Erythroblast (primary cell): Measurements from ENCODE around the gene FRS2.

Source experiments
- DNase-seq, 2 experiments: peaks; one replicate each; lab custom pipeline; 2025; lab: John Stamatoyannopoulos, UW
- GATA1 ChIP-seq: IDR thresholded peaks from 2 replicates; pipeline ENCODE4 v1.6.1; 2011; ENCODE audit warnings: low read depth, mild to moderate bottlenecking, control low read depth, low read length, moderate library complexity
- POLR2A ChIP-seq: IDR thresholded peaks from 2 replicates; pipeline ENCODE4 v1.6.1; 2011; ENCODE audit warnings: mild to moderate bottlenecking, low read length

The FRS2 gene

DNA sequence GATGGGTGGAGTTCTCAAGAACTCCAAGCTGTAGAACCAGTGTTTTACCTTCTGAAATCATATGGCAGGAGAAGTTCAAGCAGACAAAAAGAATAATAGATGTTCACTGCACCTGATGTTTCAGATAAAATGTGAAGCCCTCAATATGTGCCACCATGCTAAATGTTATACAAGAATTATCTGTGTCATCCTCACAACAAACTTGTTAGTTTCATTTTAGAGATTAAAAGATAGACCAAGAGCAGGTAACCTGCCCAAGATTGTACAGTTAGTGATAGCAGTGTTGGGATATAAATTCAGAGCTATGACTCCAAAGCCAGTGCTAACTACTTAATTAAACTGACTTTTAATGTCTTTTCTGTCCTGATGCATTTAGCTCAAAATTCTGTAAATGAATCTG lies 44.7 kb downstream of the FRS2 start:
- no peak for DNase-seq
- TF ChIP-seq POLR2A, result no peak
- no peak for TF ChIP-seq GATA1

DNA sequence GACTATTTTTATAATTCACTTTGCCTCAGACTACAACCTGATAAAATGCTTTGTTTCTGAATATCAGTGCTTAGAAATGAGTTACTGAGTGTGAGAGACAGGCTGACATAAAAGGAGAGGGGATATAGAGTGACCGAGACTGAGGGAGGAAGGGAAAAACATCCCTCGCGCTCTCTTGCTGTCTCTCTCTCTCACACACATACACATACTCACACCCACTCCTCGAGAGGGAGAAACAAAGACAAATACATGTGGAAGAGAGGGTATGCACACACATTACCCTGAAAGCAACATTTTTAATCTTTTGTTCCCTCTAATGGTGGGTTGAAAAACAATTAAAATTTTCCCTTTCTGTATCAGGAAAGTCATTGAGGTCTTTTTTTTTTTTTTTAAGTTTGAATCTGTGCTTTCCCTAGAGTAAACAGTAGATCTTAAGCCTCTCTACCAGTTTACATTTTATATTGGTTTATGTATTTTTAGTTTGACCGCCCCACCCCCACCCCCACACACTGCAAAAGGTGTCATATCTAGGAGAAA lies 45.3 kb downstream of the FRS2 start:
- no peak for DNase-seq
- no peak for TF ChIP-seq POLR2A
- no peak for TF ChIP-seq GATA1

DNA sequence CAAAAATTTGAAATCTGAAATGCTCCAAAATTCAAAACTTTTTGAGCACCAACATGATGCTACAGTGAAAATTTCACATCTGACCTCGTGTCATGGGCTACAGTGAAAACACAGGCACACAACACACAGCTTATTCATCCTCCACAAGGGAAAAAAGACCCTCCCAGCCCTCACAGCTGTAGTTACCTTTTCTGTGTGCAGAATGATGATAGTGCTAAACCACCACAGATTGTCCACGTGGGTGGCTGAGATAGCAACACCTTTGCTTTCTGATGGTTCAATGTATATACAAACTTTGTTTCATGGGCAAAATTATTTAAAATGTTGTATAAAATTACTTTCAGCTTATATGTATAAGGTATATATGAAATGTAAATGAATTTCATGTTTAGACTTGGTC lies 46.8 kb downstream of the FRS2 start:
- no peak for DNase-seq
- no peak for TF ChIP-seq GATA1
- TF ChIP-seq POLR2A, result no peak

DNA sequence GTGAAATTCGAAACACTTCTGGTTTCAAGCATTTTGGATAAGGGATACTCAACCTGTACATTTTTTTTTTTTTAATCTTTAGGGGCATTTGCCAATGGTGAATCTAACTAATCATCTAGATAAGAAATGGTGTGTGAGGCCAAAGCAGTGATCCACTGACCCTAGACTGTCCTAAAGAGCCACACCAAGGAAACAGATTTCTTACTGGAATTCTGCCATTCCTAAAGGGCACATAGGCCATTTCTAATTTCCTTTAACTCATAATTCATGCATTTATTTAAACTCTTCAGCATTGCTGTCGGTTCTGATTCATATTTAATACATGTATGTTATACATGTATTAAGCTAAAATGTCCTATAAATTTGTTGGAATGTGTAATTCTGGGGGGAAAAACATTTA lies 47.2 kb downstream of the FRS2 start:
- DNase-seq, result no peak
- TF ChIP-seq POLR2A (no peak), GATA1 (no peak)

DNA sequence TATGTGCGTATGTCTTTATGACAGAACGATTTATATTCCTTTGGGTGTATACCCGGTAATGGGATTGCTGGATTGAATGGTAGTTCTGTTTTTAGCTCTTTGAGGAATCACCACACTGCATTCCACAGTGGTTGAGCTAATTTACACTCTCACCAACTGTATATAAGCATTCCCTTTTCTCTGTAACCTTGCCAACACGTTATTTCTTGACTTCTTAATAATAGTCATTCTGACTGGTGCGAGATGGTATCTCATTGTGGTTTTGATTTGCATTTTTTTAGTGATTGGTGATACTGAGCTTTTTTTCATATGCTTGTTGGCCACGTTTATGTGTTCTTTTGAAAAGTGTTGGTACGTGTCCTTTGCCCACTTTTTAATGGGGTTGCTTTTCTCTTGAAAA lies 49.7 kb downstream of the FRS2 start:
- TF ChIP-seq POLR2A, result no peak
- no peak for TF ChIP-seq GATA1
- DNase-seq, result no peak

DNA sequence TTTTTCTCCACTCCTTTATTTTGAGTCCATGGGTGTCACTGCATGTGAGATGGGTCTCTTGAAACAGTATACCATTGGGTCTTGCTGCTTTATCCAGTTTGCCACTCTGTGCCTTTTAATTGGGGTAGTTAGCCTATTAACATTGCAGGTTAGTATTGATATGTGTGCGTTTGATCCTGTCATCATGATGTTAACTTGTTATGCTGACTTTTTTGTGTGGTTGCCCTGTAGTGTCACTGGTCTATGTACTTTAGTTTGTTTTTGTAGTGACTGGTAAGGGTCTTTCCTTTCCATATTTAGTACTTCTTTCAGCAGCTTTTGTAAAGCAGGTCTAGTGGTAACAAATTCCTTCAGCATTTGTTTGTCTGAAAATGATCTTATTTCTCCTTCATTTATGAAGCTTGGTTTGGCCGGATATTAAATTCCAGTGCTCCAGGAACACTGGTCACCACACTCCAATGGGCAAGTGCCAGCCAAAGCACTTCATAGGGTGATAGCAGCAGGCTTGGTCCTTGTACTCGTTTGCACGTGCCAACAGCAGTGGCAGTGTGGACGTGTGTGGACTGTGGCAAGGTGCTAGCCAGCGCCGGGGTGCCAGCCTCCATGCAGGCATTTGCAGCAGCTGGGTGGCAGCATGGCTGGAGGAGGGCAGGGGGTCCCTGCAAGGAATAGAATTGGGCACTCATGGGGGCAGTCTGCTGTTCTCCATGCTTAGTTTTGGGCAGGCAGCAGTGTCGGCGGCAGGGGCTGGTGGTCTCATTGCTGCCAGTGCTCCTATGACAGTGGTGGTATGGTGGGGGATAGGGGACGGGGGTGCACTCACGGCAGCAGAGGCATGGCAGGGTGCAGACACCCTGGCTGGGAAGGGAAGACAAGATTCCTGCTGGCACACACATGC lies 53.5 kb downstream of the FRS2 start:
- DNase-seq, result no peak
- no peak for TF ChIP-seq GATA1

DNA sequence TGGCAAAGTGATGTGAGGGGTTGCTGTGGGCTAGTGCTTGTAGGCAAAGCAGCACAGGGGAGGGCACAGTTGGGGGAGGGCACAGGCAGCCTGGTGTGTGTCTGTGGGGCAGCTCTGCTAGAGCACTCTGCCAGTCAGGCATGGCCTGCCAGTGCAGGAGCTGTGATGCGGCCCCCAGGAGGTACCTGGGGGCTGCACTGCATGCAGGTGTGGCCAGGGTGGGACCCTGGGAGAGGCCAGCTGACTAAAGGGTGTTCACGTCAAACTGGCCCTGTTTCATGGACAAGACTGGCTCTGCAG lies 54.1 kb downstream of the FRS2 start:
- TF ChIP-seq GATA1, result no peak
- no peak for TF ChIP-seq POLR2A
- DNase-seq, result no peak

DNA sequence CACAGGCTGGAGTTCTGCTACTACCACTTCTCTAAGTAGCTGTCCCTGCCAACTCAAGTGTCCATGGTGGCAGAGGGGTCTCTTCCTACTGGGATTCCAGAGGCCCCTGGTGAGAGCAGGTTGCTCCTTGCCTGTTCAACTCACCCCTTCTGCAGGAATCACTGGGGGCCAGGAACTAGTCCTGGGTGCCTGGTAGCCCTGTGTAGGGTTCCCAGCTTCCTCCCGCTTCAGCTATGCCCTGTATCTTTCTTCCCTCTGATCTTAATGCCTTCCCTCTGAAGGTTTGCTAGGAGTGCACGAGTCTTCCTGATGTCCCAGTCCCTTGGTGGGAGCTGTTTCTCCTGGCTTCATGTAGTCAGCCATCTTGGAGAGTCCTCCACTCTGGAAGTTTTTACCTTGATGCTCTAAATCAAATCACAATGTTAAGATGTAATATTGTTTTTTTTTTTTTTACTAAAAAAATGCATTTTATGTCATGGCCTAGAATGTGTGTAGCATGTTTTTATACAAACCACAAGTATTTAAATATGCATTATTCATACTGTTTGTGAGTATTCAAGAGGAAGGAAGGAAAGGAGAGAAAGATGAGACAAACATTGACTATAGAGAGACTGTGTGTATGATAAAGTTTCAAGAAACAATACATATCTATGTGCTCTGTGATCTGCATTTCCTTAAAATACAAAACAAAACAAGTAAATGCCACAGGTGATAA lies 54.7 kb downstream of the FRS2 start:
- DNase-seq, result no peak
- no peak for TF ChIP-seq GATA1
- TF ChIP-seq POLR2A, result no peak

DNA sequence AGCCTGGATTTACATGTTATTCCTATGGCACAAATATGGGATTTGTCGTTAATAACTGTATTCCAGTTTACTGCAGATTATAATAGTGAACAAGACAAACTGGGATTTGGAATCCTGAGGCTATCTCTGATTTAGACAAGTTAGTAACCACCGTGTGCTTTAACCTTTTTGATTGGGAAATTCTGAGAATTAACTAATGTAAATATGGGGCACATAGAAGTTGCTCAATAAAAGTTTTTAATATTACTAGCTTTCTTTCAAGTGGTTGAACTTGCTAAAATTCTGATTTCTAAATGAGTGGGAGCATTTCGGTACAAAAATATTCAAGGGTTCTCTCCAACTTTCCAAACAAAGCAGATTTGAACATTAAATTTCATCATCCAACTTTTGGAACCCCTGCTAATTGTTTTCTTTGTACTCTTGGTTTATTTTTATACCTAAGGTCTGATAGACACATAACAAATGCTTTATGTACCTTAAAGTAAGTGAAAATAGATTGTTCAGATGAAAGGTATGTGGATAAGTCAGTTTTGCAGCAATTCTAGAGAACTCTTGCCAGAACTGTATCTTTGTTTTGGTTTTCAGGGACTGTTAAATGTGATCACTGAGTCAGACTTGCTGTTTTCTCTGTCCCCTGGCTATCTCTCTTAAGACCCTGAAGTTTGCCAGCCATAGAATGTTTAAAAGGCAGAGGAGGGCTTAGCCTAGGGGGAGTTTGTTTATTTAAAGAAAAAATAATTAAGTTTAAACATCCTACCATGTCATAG lies 57.5 kb downstream of the FRS2 start:
- no peak for DNase-seq
- TF ChIP-seq GATA1, result no peak
- no peak for TF ChIP-seq POLR2A

DNA sequence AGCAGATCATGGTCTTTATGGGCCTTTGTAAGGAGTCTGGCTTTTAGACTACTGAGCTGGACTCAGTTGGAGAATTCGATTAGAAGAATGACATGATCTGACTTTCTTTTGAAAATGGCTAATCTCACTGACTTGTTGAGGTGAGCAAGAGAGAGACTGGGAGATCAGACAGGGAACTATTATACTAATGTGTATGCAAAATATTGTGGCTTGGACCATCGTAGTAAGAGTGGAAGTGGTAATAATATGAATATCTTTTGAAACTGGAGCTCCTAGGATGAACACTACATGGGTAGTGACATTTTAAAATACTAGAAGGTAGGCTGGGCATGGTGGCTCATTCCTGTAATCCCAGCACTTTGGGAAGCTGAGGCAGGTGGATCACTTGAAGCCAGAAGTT lies 58.8 kb downstream of the FRS2 start:
- DNase-seq, result no peak
- TF ChIP-seq POLR2A, result no peak
- no peak for TF ChIP-seq GATA1

DNA sequence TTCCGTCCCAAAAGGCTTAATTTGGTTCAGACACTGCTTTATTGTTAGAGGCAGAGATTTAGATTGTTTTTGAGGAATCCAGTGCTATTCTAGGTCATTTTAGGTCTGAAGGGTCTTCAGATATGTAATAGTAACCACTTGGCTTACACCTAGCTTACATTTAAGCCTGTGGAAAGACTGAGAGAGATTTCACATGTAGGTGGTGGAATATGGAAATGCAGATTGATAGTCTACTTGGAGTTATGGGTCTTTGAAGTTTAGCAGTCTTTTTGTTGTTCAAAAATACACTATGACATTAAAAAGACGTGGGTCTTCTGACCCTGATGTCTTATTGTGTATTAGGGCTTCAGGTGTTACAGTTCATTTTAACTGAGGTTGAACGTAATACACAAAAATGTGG lies 63.7 kb downstream of the FRS2 start:
- no peak for DNase-seq
- TF ChIP-seq GATA1 (no peak), POLR2A (no peak)

DNA sequence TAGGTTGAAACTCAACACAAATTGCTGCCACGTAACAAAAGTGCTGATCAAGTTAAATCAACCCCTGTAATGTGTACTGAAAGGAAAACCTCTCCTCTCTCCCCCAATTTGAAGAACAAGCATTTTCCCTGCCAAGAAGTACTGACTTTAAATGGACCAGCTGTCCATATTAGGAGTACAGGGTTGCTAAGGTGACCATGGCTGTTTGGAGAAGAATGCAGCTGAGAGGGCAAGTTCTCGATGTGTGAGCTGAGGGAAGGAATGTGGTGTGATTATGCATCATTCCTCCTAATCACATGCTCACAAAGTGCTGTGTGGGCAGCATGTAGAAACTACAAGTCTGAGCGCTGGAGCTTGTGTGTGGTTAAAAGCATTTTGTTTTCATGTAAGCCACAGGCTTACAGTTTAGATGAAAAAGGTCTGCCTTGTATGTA lies 64.2 kb downstream of the FRS2 start:
- peak in 1 of 2 experiments; percentile 10 for DNase-seq
- no peak for TF ChIP-seq GATA1
- TF ChIP-seq POLR2A, result no peak

DNA sequence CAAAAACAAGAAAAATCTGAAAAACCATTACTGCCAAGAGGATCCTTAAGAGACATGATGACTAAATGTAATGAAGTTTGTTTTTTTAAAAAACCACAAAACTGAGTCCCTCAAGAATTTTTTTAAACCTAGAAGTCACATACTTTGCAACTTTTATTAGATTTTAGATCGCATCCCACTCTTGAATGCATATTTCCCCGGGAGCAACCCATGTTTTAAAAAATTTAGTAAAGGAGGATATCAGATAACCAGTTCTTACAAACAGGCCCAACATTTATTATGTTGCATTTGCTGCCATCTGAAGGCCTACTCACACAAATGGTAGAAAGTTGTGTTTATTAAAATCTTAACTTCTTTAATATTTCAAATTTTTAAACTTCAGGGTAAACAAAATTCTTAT lies 70.8 kb downstream of the FRS2 start:
- DNase-seq, result no peak
- no peak for TF ChIP-seq POLR2A
- no peak for TF ChIP-seq GATA1

DNA sequence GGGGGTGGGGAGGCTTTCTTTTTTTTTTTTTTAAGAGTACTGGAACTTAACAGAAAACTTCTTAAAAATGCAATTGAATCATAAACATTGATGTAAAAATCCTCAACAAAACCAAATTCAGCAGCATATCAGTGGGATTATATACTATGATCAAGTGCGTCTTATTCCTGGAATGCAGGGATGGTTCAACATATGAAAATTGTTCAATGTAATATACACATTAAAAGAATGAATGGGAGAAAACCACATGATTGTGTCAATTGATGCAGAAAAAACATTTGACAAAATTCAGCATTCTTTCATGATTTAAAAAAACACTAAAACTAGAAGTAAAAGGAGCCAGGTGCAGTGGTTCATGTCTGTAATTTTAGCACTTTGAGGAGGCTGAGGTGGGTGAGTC lies 73.9 kb downstream of the FRS2 start:
- no peak for TF ChIP-seq GATA1
- TF ChIP-seq POLR2A, result no peak
- DNase-seq, result no peak
